Stimulated activated memory B cell treated with anti-CD40 and anti-IgM and Interleukin-4, amounts not matched to agents 10 μg/mL and 1 μg/mL and 100 μg/mL, for 72 hours (primary cell): ENCODE measurements around the gene INO80E.
A peak's percentile ranks its signal among the peaks of the same experiment; 100 is the strongest.

Source experiments
- ATAC-seq: fragments of 150-1000 bp; cut with Tn5 transposase; 2 replicates; pipeline ENCODE4 v1.10.0; 2021
- H3K27ac Mint-ChIP-seq: one replicate; pipeline ENCODE4 v1.8.0; 2022; ENCODE audit warnings: mild to moderate bottlenecking, mixed read lengths
- H3K27me3 Mint-ChIP-seq: one replicate; pipeline ENCODE4 v1.8.0; 2022; ENCODE audit warnings: mixed read lengths
- H3K36me3 Mint-ChIP-seq: one replicate; pipeline ENCODE4 v1.8.0; 2022; ENCODE audit warnings: mixed read lengths
- H3K4me1 Mint-ChIP-seq: one replicate; pipeline ENCODE4 v1.8.0; 2022; ENCODE audit warnings: mixed read lengths
- H3K4me3 Mint-ChIP-seq: one replicate; pipeline ENCODE4 v1.8.0; 2022; ENCODE audit warnings: mild to moderate bottlenecking, moderate library complexity, mixed read lengths
- H3K9me3 Mint-ChIP-seq: one replicate; pipeline ENCODE4 v1.8.0; 2022; ENCODE audit warnings: mixed read lengths

The INO80E gene

DNA sequence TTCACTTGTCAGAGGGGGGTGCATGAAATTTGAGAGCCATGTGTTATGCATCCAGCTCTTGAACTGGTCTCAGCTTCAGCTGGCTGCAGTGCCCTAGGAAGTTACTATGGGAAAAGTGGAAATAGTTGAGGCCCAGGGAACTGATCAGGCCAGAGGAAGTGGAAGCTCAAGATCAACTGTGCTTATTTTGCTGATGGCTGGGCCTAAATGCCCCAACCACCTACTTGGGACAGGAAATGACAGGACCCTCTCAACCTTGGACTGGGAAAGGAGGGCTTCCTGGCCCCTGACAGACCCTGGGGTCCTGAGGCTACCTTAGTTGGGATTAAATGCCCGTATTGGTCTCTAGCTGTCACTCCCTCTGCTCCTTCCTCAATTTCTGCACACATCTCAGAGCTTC is 23.5 kb upstream of the INO80E start:
- Mint-ChIP-seq H3K4me3 (peak overlapping the region; percentile 93), H3K27me3 (no peaks in the 10 kb centered on the region), H3K27ac (peak overlapping the region; percentile 80), H3K4me1 (peaks cover 39% of the 10 kb centered on the region), H3K9me3 (no peaks in the 10 kb centered on the region), H3K36me3 (peaks cover 18% of the 10 kb centered on the region)
- no peak for ATAC-seq

GRCh38 chr16:29972992-29973383 is 23.1 kb upstream of the INO80E start:
- no peak for ATAC-seq
- H3K4me1 Mint-ChIP-seq: peaks cover 39% of the 10 kb centered on the region
- peak overlapping the region; percentile 80 for H3K27ac Mint-ChIP-seq
- peaks cover 18% of the 10 kb centered on the region for H3K36me3 Mint-ChIP-seq
- peak overlapping the region; percentile 93 for H3K4me3 Mint-ChIP-seq
- H3K9me3 Mint-ChIP-seq: no peaks in the 10 kb centered on the region
- H3K27me3 Mint-ChIP-seq: no peaks in the 10 kb centered on the region

GRCh38 chr16:29973384-29974246 is 22.4 kb upstream of the INO80E start, which contains the start of gene TAOK2:
Gene TAOK2 (plus strand): TSS chr16:29973868. CDS start chr16:29977773, 3,905 bp downstream.
- peak within 1 kb of the TSS; percentile 80 for H3K27ac Mint-ChIP-seq
- H3K4me1 Mint-ChIP-seq: peaks cover 39% of the 10 kb centered on the region
- no peaks in the 10 kb centered on the region for H3K9me3 Mint-ChIP-seq
- peak within 1 kb of the TSS; percentile 93 for H3K4me3 Mint-ChIP-seq
- peaks cover 16% of the 10 kb centered on the region for H3K36me3 Mint-ChIP-seq
- peak; percentile 99 for ATAC-seq
- H3K27me3 Mint-ChIP-seq: no peaks in the 10 kb centered on the region

GRCh38 chr16:29974291-29975133 is 21.5 kb upstream of the INO80E start:
- H3K27ac Mint-ChIP-seq: peak overlapping the region; percentile 80
- H3K27me3 Mint-ChIP-seq: no peaks in the 10 kb centered on the region
- H3K4me3 Mint-ChIP-seq: peak overlapping the region; percentile 93
- no peak for ATAC-seq
- H3K9me3 Mint-ChIP-seq: no peaks in the 10 kb centered on the region
- H3K4me1 Mint-ChIP-seq: peaks cover 39% of the 10 kb centered on the region
- peaks cover 17% of the 10 kb centered on the region for H3K36me3 Mint-ChIP-seq

GRCh38 chr16:29975134-29975538 is 20.9 kb upstream of the INO80E start:
- Mint-ChIP-seq H3K27ac (peak overlapping the region; percentile 80), H3K27me3 (no peaks in the 10 kb centered on the region), H3K4me3 (peak overlapping the region; percentile 93), H3K36me3 (peaks cover 20% of the 10 kb centered on the region), H3K4me1 (peaks cover 39% of the 10 kb centered on the region), H3K9me3 (no peaks in the 10 kb centered on the region)
- ATAC-seq: no peak

DNA sequence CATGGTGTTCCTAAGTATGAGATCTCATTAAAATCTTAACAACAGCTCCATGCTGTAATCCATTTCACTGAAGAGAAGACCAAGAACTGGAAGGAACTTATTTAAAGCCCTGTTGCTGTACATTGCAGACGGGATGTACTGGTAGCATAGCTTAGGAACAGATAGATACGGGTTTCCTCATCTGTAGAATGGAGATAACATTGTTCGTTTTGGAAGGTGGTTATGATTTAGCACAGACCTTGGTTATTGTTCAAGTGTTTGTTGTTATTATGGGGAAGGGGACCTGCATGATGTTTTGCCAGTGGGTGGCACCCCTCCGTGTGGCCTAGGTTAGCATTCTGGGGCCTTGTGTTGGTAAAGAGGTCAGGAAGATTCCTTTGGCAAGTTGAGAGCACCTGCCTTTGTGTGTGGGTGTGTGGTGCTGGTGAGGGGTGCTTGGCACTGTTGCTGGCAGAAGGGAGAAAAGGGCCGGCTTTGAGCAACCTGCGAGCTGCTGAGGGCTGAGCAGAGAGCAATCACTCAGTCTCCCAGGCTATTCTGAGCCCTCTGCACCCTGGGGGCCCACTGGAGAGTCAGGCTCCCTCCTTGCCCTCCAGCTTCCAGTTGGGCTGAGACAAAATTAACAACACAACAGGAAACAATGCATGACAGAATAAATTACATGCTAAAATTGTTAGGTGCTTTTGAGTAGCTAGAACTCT is 20.1 kb upstream of the INO80E start:
- Mint-ChIP-seq H3K27me3 (no peaks in the 10 kb centered on the region), H3K4me1 (peaks cover 39% of the 10 kb centered on the region), H3K36me3 (peaks cover 25% of the 10 kb centered on the region), H3K27ac (peak overlapping the region; percentile 80), H3K4me3 (peak overlapping the region; percentile 93), H3K9me3 (no peaks in the 10 kb centered on the region)
- no peak for ATAC-seq

GRCh38 chr16:29977063-29977825 is 18.8 kb upstream of the INO80E start:
- no peak for ATAC-seq
- peak overlapping the region; percentile 80 for H3K27ac Mint-ChIP-seq
- no peaks in the 10 kb centered on the region for H3K27me3 Mint-ChIP-seq
- no peak overlapping the region for H3K4me3 Mint-ChIP-seq
- H3K4me1 Mint-ChIP-seq: peaks cover 39% of the 10 kb centered on the region
- H3K9me3 Mint-ChIP-seq: no peaks in the 10 kb centered on the region
- H3K36me3 Mint-ChIP-seq: peaks cover 21% of the 10 kb centered on the region

DNA sequence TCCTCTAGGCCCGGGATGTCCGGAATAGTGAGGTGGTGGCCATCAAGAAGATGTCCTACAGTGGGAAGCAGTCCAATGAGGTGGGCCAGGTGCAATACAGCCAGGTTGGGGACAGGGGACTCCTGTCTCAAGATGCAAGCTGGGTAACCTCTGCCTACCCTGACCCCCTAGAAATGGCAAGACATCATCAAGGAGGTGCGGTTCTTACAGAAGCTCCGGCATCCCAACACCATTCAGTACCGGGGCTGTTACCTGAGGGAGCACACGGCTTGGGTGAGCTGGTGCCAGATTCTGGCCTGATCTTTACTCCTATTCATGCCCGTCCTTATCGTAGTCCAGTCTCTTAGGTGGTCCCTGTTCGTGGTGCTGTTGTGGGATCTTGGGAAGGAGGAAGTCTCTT is 18.0 kb upstream of the INO80E start:
- Mint-ChIP-seq H3K27me3 (no peaks in the 10 kb centered on the region), H3K9me3 (no peaks in the 10 kb centered on the region), H3K4me3 (no peak overlapping the region), H3K4me1 (peaks cover 37% of the 10 kb centered on the region), H3K27ac (no peak overlapping the region), H3K36me3 (peaks cover 29% of the 10 kb centered on the region)
- ATAC-seq: no peak

GRCh38 chr16:29978564-29979270 is 17.3 kb upstream of the INO80E start:
- no peak for ATAC-seq
- Mint-ChIP-seq H3K4me3 (no peak overlapping the region), H3K9me3 (no peaks in the 10 kb centered on the region), H3K27me3 (no peaks in the 10 kb centered on the region), H3K27ac (no peak overlapping the region), H3K36me3 (peaks cover 35% of the 10 kb centered on the region), H3K4me1 (peaks cover 31% of the 10 kb centered on the region)

GRCh38 chr16:29982560-29983419 is 13.3 kb upstream of the INO80E start:
- H3K4me3 Mint-ChIP-seq: no peak overlapping the region
- H3K4me1 Mint-ChIP-seq: no peaks in the 10 kb centered on the region
- no peak for ATAC-seq
- H3K27ac Mint-ChIP-seq: no peak overlapping the region
- no peaks in the 10 kb centered on the region for H3K9me3 Mint-ChIP-seq
- H3K27me3 Mint-ChIP-seq: no peaks in the 10 kb centered on the region
- H3K36me3 Mint-ChIP-seq: peaks cover 64% of the 10 kb centered on the region

DNA sequence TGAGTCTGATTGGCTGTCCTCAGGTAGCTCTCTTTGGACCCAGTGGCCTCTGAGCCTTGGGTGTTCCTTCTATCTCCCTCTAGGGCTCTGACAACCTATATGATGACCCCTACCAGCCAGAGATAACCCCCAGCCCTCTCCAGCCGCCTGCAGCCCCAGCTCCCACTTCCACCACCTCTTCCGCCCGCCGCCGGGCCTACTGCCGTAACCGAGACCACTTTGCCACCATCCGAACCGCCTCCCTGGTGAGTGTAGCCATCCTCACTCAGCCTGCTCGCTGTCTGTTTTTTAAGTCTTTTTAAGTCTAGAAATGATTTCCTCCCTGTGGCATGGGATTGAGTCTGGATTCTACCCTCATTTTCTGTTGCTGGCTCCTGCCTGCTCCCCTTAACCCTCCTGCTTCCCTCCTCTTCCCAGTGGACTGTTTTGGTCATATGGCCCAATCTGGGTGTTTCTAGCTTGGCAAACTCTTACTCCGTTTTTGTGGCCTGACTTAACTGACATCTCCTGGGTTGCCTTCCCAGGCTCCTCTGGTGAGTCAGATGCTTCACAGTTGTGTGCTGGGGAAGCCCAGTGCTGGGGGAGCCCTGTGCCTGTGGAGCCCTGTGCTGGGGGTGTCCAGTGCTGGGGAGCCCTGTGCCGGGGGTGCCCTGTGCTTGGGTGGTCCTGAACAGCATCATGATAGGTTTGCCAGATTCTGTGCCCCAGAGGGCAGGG is 12.5 kb upstream of the INO80E start:
- Mint-ChIP-seq H3K4me3 (no peak overlapping the region), H3K4me1 (no peaks in the 10 kb centered on the region), H3K27ac (peak overlapping the region; percentile 7), H3K36me3 (peaks cover 72% of the 10 kb centered on the region), H3K27me3 (no peaks in the 10 kb centered on the region), H3K9me3 (no peaks in the 10 kb centered on the region)
- no peak for ATAC-seq

DNA sequence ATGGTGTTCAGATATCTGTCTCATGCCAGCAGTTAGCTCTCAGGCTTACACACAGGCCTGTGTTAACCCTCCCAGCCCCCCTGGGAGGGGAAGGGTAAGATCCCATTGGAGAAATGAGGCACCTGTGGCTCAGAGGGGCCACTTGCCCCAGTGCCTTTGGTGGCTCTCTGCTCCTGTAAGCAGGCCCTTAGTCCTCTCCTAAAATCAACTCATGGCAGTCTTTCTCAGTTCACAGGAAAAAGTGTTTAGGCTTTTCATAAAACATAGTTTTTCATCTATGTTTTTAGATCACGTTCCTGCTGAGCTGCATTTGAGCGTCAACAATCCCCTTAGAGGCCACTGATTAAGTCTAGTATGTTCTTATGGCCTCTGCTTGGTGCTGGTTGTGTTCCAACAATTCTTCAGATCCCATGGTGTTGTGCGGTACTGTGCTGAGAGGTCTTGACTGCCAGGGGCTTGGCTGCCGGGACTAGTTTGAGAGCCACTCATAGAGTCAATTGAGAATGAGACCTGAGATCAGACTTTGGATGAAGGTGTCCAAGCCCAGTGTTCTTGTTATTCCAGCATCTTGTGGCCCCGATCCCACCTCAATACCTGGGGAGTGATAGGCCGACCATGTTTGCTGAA is 11.8 kb upstream of the INO80E start:
- H3K27me3 Mint-ChIP-seq: no peaks in the 10 kb centered on the region
- no peak for ATAC-seq
- H3K36me3 Mint-ChIP-seq: peaks cover 72% of the 10 kb centered on the region
- peak overlapping the region; percentile 7 for H3K27ac Mint-ChIP-seq
- no peaks in the 10 kb centered on the region for H3K4me1 Mint-ChIP-seq
- no peaks in the 10 kb centered on the region for H3K9me3 Mint-ChIP-seq
- no peak overlapping the region for H3K4me3 Mint-ChIP-seq
